Endothelial cell of umbilical vein (primary cell): ENCODE data around the gene MYO5B.

ENCODE experiments used
- CTCF ChIP-seq, 2 donors: IDR thresholded peaks; 1 replicate in 1 of 2; 2 replicates in 1 of 2; pipeline ENCODE4 v1.5.1; 2011; ENCODE audit warnings: low read length in 2 of 2, mild to moderate bottlenecking in 2 of 2, moderate library complexity in 2 of 2, control low read depth in 1 of 2, inconsistent platforms in 1 of 2, low read depth in 1 of 2; ENCODE audit not compliant: insufficient read depth in 1 of 2; ENCODE audit errors: extremely low read depth in 1 of 2
- JUN ChIP-seq: IDR thresholded peaks from 2 replicates; pipeline ENCODE4 v1.6.1; 2011; ENCODE audit warnings: borderline replicate concordance, low read depth; ENCODE audit not compliant: insufficient read length, insufficient read depth
- POLR2A ChIP-seq: IDR thresholded peaks from 2 replicates; pipeline ENCODE4 v1.6.1; 2012; ENCODE audit warnings: low read depth, mild to moderate bottlenecking, control low read depth, low read length

- TF ChIP-seq CTCF (IDR thresholded peaks at IDR 0.05; ENCODE audit: extremely low read depth in 1 of 2, insufficient read depth in 1 of 2, low read depth in 1 of 2, low read length in 2 of 2): no peak
- no peak for TF ChIP-seq JUN
- no peak for TF ChIP-seq POLR2A
These were observed 332.1 kb downstream of the MYO5B start for GRCh38 chr18:49862656-49863385.
